SK-N-SH (cell line): Measurements from ENCODE around the gene FCHSD2.

Source experiments
- CTCF ChIP-seq: fragments of 200-600 bp; sonication (generic); IDR thresholded peaks from 2 replicates; pipeline ENCODE4 v1.6.1; 2017; ENCODE audit warnings: antibody characterized with exemption, mild to moderate bottlenecking, moderate library complexity
- ELF1 ChIP-seq: IDR thresholded peaks from 2 replicates; pipeline ENCODE4 v1.4.0; 2012
- IRF3 ChIP-seq: fragments of 150-350 bp; IDR thresholded peaks from 2 replicates; pipeline ENCODE4 v1.6.1; 2016; ENCODE audit warnings: mild to moderate bottlenecking, low read depth, low read length
- MXI1 ChIP-seq: IDR thresholded peaks from 2 replicates; pipeline ENCODE4 v1.6.1; 2012; ENCODE audit warnings: mild to moderate bottlenecking, low read depth, low read length, improper control_type of control experiment
- REST ChIP-seq: IDR thresholded peaks from 2 replicates; pipeline ENCODE4 v1.6.1; 2012; ENCODE audit warnings: mild to moderate bottlenecking, low read depth, low read length, moderate library complexity
- SIN3A ChIP-seq: IDR thresholded peaks from 2 replicates; pipeline ENCODE4 v1.6.1; 2012; ENCODE audit warnings: low read depth, mild to moderate bottlenecking, low read length, moderate library complexity, borderline replicate concordance
- YY1 ChIP-seq: IDR thresholded peaks from 2 replicates; pipeline ENCODE4 v1.4.0; 2012; ENCODE audit warnings: low read depth, mild to moderate bottlenecking
- ZBTB33 ChIP-seq: IDR thresholded peaks from 2 replicates; pipeline ENCODE4 v1.4.0; 2012; ENCODE audit warnings: low read depth, borderline replicate concordance

GRCh38 chr11:73188301-73188700 is 46.2 kb upstream of the FCHSD2 start:
- no peak for TF ChIP-seq MXI1
- no peak for TF ChIP-seq CTCF
- TF ChIP-seq IRF3: no peak
- TF ChIP-seq SIN3A: no peak
- no peak for TF ChIP-seq ELF1
- no peak for TF ChIP-seq ZBTB33
- no peak for TF ChIP-seq REST
- TF ChIP-seq YY1: no peak
